Measurements from ENCODE around the gene SBDS.

Gene SBDS

DNA sequence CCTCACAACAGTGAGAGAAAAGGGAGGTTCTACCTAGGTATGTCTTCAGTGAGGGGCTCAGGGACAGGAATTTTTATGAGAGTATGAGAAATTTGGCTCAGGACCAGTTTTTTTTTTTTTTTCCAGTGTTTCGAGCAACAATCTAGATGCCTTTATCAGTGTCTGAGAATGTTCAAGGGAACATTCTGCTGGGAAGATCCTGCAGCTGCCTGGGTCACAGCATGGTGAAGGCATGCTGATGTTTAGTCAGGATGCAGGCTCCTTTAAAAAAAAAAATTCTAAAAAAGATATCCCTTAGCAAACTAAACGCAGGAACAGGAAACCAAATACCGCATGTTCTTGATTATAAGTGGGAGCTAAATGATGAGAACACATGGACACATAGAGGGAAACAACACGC, 31.0 kb downstream of the SBDS start:
- Histone ChIP-seq H3K4me3 (replicated peaks; ENCODE audit: insufficient read depth, low read length) (no peak overlapping the region), H3K27me3 (ENCODE audit: insufficient read depth, poor library complexity, severe bottlenecking) (no peaks in the 10 kb centered on the region), H3K27ac (replicated peaks) (no peak overlapping the region)
- TF ChIP-seq SPI1 (IDR thresholded peaks at IDR 0.05; ENCODE audit: borderline replicate concordance, low read depth) (no peak), GABPA (IDR thresholded peaks at IDR 0.05; ENCODE audit: low read depth) (no peak)
- no peak for DNase-seq (ENCODE audit: low read depth in 1 of 2, low spot score in 1 of 2)

GRCh38 chr7:66961096-66961495, 34.3 kb downstream of the SBDS start:
- no peak for DNase-seq (ENCODE audit: low read depth in 1 of 2, low spot score in 1 of 2)
- Histone ChIP-seq H3K27me3 (ENCODE audit: insufficient read depth, poor library complexity, severe bottlenecking) (no peaks in the 10 kb centered on the region), H3K4me3 (replicated peaks; ENCODE audit: insufficient read depth, low read length) (no peak overlapping the region), H3K27ac (replicated peaks) (no peak overlapping the region)
- TF ChIP-seq CTCF (IDR thresholded peaks at IDR 0.05; ENCODE audit: insufficient read depth, low read length) (no peak), GABPA (IDR thresholded peaks at IDR 0.05; ENCODE audit: low read depth) (no peak), REST (IDR thresholded peaks at IDR 0.05; ENCODE audit: insufficient replicate concordance, low read depth) (no peak), SPI1 (IDR thresholded peaks at IDR 0.05; ENCODE audit: borderline replicate concordance, low read depth) (no peak), POLR2AphosphoS5 (IDR thresholded peaks at IDR 0.05; ENCODE audit: low read depth) (no peak)

GRCh38 chr7:66960192-66960591, 35.2 kb downstream of the SBDS start:
- no peak overlapping the region for H3K4me3 ChIP-seq (replicated peaks; ENCODE audit: insufficient read depth, low read length)
- TF ChIP-seq CTCF (IDR thresholded peaks at IDR 0.05; ENCODE audit: insufficient read depth, low read length) (no peak), POLR2AphosphoS5 (IDR thresholded peaks at IDR 0.05; ENCODE audit: low read depth) (no peak), REST (IDR thresholded peaks at IDR 0.05; ENCODE audit: insufficient replicate concordance, low read depth) (no peak)

GRCh38 chr7:66958538-66959350, 36.6 kb downstream of the SBDS start:
- Histone ChIP-seq H3K27ac (replicated peaks) (no peak overlapping the region), H3K4me3 (replicated peaks; ENCODE audit: insufficient read depth, low read length) (no peak overlapping the region), H3K27me3 (ENCODE audit: insufficient read depth, poor library complexity, severe bottlenecking) (no peaks in the 10 kb centered on the region)
- no peak for TF ChIP-seq POLR2AphosphoS5 (IDR thresholded peaks at IDR 0.05; ENCODE audit: low read depth)
- no peak for TF ChIP-seq CTCF (IDR thresholded peaks at IDR 0.05; ENCODE audit: insufficient read depth, low read length)
- no peak for TF ChIP-seq SPI1 (IDR thresholded peaks at IDR 0.05; ENCODE audit: borderline replicate concordance, low read depth)
- TF ChIP-seq REST (IDR thresholded peaks at IDR 0.05; ENCODE audit: insufficient replicate concordance, low read depth): no peak
- TF ChIP-seq GABPA (IDR thresholded peaks at IDR 0.05; ENCODE audit: low read depth): no peak
- no peak for DNase-seq (ENCODE audit: low read depth in 1 of 2, low spot score in 1 of 2)

More at GRCh38 chr7:66960192-66960591, 35.2 kb downstream of the SBDS start:
- DNase-seq (ENCODE audit: low read depth in 1 of 2, low spot score in 1 of 2): no peak
- no peaks in the 10 kb centered on the region for H3K27me3 ChIP-seq (ENCODE audit: insufficient read depth, poor library complexity, severe bottlenecking)
- H3K27ac ChIP-seq (replicated peaks): no peak overlapping the region
